GM23338 (cell line): ENCODE results near the gene BNC2. TPM values are rescaled to one million over a fixed set of nuclear protein-coding genes. Genes with fewer than 3 reads are reported as not detected.

Experiments used
- ATAC-seq: fragments of 200-7000 bp; cut with Tn5 transposase; 3 replicates; pipeline ENCODE4 v1.9.1; 2020
- DNase-seq: peaks from one replicate; pipeline ENCODE4 v3.0.0-alpha.2; 2015; ENCODE audit warnings: low spot score
- H2AFZ ChIP-seq: fragments of 200-600 bp; sonication (generic); 2 replicates; pipeline ENCODE4 v1.8.0; 2016; ENCODE audit warnings: antibody characterized with exemption, mild to moderate bottlenecking, moderate library complexity
- H3F3A ChIP-seq: fragments of 200-600 bp; sonication (generic); replicated peaks from 2 replicates; pipeline ENCODE4 v1.8.0; 2017; ENCODE audit warnings: antibody characterized with exemption, mixed run types, low read depth
- H3K27ac ChIP-seq: fragments of 200-600 bp; sonication (generic); 2 replicates; pipeline ENCODE4 v1.6.1; 2016; ENCODE audit warnings: low read depth
- H3K27me3 ChIP-seq: fragments of 200-600 bp; sonication (generic); 2 replicates; pipeline ENCODE4 v1.8.0; 2016; ENCODE audit warnings: mild to moderate bottlenecking, mixed run types, moderate library complexity; ENCODE audit not compliant: insufficient read depth
- H3K36me3 ChIP-seq: fragments of 200-600 bp; sonication (generic); 2 replicates; pipeline ENCODE4 v1.8.0; 2016; ENCODE audit warnings: mild to moderate bottlenecking; ENCODE audit not compliant: insufficient read depth
- H3K4me1 ChIP-seq: fragments of 200-600 bp; sonication (generic); 2 replicates; pipeline ENCODE4 v1.8.0; 2016; ENCODE audit warnings: mild to moderate bottlenecking, moderate library complexity; ENCODE audit not compliant: insufficient read depth
- H3K4me2 ChIP-seq: fragments of 200-600 bp; sonication (generic); 2 replicates; pipeline ENCODE4 v1.7.1; 2017; ENCODE audit warnings: mixed run types
- H3K4me3 ChIP-seq: fragments of 200-600 bp; sonication (generic); 2 replicates; pipeline ENCODE4 v1.6.1; 2016; ENCODE audit warnings: mixed run types
- H3K79me2 ChIP-seq: fragments of 200-600 bp; sonication (generic); replicated peaks from 2 replicates; pipeline ENCODE4 v1.8.0; 2017; ENCODE audit warnings: mild to moderate bottlenecking; ENCODE audit not compliant: insufficient read depth
- H3K9me2 ChIP-seq: fragments of 200-600 bp; sonication (generic); 2 replicates; pipeline ENCODE4 v1.8.0; 2017; ENCODE audit not compliant: insufficient read depth
- H4K20me1 ChIP-seq: fragments of 200-600 bp; sonication (generic); replicated peaks from 2 replicates; pipeline ENCODE4 v1.8.0; 2017; ENCODE audit warnings: mild to moderate bottlenecking; ENCODE audit not compliant: insufficient read depth
- H3K27ac Mint-ChIP-seq: 2 replicates; pipeline ENCODE4 v1.8.0; 2020; ENCODE audit warnings: inconsistent platforms, mild to moderate bottlenecking, moderate library complexity, mixed read lengths
- H3K27me3 Mint-ChIP-seq: 3 replicates; pipeline ENCODE4 v1.8.0; 2022; ENCODE audit warnings: low read depth, mild to moderate bottlenecking, moderate library complexity, mixed read lengths, inconsistent platforms; ENCODE audit not compliant: insufficient read depth, poor library complexity
- H3K36me3 Mint-ChIP-seq: 3 replicates; pipeline ENCODE4 v1.8.0; 2021; ENCODE audit warnings: low read depth, mild to moderate bottlenecking, inconsistent platforms, moderate library complexity, mixed read lengths
- H3K4me1 Mint-ChIP-seq: 3 replicates; pipeline ENCODE4 v1.8.0; 2020; ENCODE audit warnings: mild to moderate bottlenecking, inconsistent platforms, mixed read lengths
- H3K4me3 Mint-ChIP-seq: 3 replicates; pipeline ENCODE4 v1.8.0; 2021; ENCODE audit warnings: moderate library complexity, mild to moderate bottlenecking, inconsistent platforms, mixed read lengths
- H3K9me3 Mint-ChIP-seq: 3 replicates; pipeline ENCODE4 v1.8.0; 2020; ENCODE audit warnings: moderate library complexity, mild to moderate bottlenecking, inconsistent platforms, mixed read lengths
- CREB1 ChIP-seq: fragments of 250-450 bp; sonication (Bioruptor Pico); IDR thresholded peaks from 2 replicates; pipeline ENCODE4 v1.5.0; 2020; ENCODE audit warnings: low read depth, mild to moderate bottlenecking, moderate library complexity
- ETS1 ChIP-seq: IDR thresholded peaks from 2 replicates; pipeline ENCODE4 v1.6.1; 2016; ENCODE audit warnings: antibody characterized with exemption
- EZH2 ChIP-seq: fragments of 200-600 bp; sonication (generic); IDR thresholded peaks from one replicate; pipeline ENCODE4 v1.8.0; 2017; ENCODE audit warnings: antibody characterized with exemption, mild to moderate bottlenecking, low read depth; ENCODE audit not compliant: unreplicated experiment
- EZH2phosphoT487 ChIP-seq: fragments of 200-600 bp; sonication (generic); IDR thresholded peaks from one replicate; pipeline ENCODE4 v1.8.1; 2018; ENCODE audit warnings: antibody characterized with exemption; ENCODE audit not compliant: unreplicated experiment
- NANOG ChIP-seq: IDR thresholded peaks from 2 replicates; pipeline ENCODE4 v1.6.1; 2016; ENCODE audit warnings: antibody characterized with exemption, borderline replicate concordance
- ZNF331 ChIP-seq: fragments of 250-450 bp; sonication (Bioruptor Pico); IDR thresholded peaks from 2 replicates; pipeline ENCODE4 v1.5.0; 2020; ENCODE audit warnings: low read depth, mild to moderate bottlenecking, moderate library complexity
- polyA plus RNA-seq: library from polyadenylated mRNA; unstranded; fragments of >200 nt; fragmentation: Nextera tagmentation; extraction: Ambion mirVana; gene quantifications from 2 replicates; pipeline ENCODE4 v1.2.1, GENCODE V29; 2016
- total RNA-seq: library from RNA; depleted of rRNA; stranded (reverse); fragments of >200 nt; shearing (Covaris generic); gene quantifications from 2 replicates; pipeline ENCODE4 v1.2.3, GENCODE V29; 2014
- TF ChIP-seq, protein P1 (sequence below): fragments of 250-450 bp; sonication (Bioruptor Pico); IDR thresholded peaks from 2 replicates; pipeline ENCODE4 v1.5.0; 2020; ENCODE audit warnings: mild to moderate bottlenecking, moderate library complexity
- TF ChIP-seq, protein P2 (sequence below), 2 experiments: fragments of 200-600 bp in 1 of 2; sonication (generic) in 1 of 2; conservative IDR thresholded peaks; 2 replicates each; pipeline versions ENCODE4 v1.5.1 to v1.6.1; 2016 to 2017; ENCODE audit warnings: antibody characterized with exemption in 2 of 2, low read depth in 2 of 2, mild to moderate bottlenecking in 2 of 2, moderate library complexity in 1 of 2
- TF ChIP-seq, protein P3 (sequence below): IDR thresholded peaks from one replicate; pipeline ENCODE4 v1.6.1; 2018; ENCODE audit warnings: antibody characterized with exemption; ENCODE audit not compliant: unreplicated experiment

Gene BNC2
- total and polyA plus RNA-seq, 2 experiments from 2014 or later = 12.7 to 13.2 TPM

DNA sequence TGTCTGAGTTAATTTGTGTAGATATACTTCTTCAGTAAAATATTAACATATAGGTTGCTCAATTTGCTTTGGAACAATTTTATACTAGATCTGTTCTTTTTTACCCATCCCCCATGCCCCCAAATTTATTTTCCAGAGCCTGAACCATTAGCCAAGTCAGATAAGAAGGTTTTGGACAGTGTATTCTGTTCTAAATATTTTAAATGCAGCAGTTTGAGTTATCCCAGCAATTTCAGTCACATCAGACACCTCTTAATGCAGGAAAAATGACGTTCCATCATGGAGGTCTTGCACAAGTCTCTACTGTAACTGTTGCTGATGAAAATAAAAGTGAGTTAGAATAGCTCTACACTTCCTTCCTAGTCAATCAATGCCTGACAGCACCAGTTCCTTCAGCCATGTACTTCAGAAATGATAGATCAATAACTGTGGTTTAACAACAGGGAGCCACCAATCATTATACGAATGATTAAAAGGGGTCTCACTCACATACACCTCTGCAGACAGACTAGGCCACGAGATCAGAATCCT is 215.8 kb downstream of the BNC2 start:
- DNase-seq (no peak), ATAC-seq (no peak)
- H3K27me3 Mint-ChIP-seq = peaks cover 4% of the 10 kb centered on the region
- Histone ChIP-seq H4K20me1 (no peaks in the 10 kb centered on the region), H2AFZ (no peak overlapping the region), H3K4me1 (peaks cover 69% of the 10 kb centered on the region), H3K4me2 (peak overlapping the region; percentile 70), H3K27me3 (no peaks in the 10 kb centered on the region), H3K36me3 (no peaks in the 10 kb centered on the region), H3K79me2 (no peaks in the 10 kb centered on the region; the same call in 1 of the 2 replicates), H3F3A (no peaks in the 10 kb centered on the region), H3K27ac (no peak overlapping the region), H3K9me2 (no peaks in the 10 kb centered on the region), H3K4me3 (peak overlapping the region; percentile 28)
- no peaks in the 10 kb centered on the region for H3K36me3 Mint-ChIP-seq
- peak overlapping the region; percentile 32; the same call in 1 of the 3 replicates for H3K4me3 Mint-ChIP-seq
- peak overlapping the region; percentile 82 for H3K27ac Mint-ChIP-seq
- no peak for TF ChIP-seq CREB1
- TF ChIP-seq ZNF331 = no peak
- TF ChIP-seq EZH2phosphoT487 = no peak
- TF ChIP-seq, protein P1, sequence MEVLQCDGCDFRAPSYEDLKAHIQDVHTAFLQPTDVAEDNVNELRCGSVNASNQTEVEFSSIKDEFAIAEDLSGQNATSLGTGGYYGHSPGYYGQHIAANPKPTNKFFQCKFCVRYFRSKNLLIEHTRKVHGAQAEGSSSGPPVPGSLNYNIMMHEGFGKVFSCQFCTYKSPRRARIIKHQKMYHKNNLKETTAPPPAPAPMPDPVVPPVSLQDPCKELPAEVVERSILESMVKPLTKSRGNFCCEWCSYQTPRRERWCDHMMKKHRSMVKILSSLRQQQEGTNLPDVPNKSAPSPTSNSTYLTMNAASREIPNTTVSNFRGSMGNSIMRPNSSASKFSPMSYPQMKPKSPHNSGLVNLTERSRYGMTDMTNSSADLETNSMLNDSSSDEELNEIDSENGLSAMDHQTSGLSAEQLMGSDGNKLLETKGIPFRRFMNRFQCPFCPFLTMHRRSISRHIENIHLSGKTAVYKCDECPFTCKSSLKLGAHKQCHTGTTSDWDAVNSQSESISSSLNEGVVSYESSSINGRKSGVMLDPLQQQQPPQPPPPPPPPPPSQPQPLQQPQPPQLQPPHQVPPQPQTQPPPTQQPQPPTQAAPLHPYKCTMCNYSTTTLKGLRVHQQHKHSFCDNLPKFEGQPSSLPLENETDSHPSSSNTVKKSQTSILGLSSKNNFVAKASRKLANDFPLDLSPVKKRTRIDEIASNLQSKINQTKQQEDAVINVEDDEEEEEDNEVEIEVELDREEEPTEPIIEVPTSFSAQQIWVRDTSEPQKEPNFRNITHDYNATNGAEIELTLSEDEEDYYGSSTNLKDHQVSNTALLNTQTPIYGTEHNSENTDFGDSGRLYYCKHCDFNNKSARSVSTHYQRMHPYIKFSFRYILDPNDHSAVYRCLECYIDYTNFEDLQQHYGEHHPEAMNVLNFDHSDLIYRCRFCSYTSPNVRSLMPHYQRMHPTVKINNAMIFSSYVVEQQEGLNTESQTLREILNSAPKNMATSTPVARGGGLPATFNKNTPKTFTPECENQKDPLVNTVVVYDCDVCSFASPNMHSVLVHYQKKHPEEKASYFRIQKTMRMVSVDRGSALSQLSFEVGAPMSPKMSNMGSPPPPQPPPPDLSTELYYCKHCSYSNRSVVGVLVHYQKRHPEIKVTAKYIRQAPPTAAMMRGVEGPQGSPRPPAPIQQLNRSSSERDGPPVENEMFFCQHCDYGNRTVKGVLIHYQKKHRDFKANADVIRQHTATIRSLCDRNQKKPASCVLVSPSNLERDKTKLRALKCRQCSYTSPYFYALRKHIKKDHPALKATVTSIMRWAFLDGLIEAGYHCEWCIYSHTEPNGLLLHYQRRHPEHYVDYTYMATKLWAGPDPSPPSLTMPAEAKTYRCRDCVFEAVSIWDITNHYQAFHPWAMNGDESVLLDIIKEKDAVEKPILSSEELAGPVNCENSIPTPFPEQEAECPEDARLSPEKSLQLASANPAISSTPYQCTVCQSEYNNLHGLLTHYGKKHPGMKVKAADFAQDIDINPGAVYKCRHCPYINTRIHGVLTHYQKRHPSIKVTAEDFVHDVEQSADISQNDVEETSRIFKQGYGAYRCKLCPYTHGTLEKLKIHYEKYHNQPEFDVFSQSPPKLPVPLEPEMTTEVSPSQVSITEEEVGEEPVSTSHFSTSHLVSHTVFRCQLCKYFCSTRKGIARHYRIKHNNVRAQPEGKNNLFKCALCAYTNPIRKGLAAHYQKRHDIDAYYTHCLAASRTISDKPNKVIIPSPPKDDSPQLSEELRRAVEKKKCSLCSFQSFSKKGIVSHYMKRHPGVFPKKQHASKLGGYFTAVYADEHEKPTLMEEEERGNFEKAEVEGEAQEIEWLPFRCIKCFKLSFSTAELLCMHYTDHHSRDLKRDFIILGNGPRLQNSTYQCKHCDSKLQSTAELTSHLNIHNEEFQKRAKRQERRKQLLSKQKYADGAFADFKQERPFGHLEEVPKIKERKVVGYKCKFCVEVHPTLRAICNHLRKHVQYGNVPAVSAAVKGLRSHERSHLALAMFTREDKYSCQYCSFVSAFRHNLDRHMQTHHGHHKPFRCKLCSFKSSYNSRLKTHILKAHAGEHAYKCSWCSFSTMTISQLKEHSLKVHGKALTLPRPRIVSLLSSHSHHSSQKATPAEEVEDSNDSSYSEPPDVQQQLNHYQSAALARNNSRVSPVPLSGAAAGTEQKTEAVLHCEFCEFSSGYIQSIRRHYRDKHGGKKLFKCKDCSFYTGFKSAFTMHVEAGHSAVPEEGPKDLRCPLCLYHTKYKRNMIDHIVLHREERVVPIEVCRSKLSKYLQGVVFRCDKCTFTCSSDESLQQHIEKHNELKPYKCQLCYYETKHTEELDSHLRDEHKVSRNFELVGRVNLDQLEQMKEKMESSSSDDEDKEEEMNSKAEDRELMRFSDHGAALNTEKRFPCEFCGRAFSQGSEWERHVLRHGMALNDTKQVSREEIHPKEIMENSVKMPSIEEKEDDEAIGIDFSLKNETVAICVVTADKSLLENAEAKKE (CRISPR knock-in tag) = no peak
- no peak for TF ChIP-seq ETS1
- TF ChIP-seq, protein P2, sequence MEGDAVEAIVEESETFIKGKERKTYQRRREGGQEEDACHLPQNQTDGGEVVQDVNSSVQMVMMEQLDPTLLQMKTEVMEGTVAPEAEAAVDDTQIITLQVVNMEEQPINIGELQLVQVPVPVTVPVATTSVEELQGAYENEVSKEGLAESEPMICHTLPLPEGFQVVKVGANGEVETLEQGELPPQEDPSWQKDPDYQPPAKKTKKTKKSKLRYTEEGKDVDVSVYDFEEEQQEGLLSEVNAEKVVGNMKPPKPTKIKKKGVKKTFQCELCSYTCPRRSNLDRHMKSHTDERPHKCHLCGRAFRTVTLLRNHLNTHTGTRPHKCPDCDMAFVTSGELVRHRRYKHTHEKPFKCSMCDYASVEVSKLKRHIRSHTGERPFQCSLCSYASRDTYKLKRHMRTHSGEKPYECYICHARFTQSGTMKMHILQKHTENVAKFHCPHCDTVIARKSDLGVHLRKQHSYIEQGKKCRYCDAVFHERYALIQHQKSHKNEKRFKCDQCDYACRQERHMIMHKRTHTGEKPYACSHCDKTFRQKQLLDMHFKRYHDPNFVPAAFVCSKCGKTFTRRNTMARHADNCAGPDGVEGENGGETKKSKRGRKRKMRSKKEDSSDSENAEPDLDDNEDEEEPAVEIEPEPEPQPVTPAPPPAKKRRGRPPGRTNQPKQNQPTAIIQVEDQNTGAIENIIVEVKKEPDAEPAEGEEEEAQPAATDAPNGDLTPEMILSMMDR (conservative IDR thresholded peaks at IDR 0.05; ENCODE audit: low read depth in 2 of 2) = no peak
- TF ChIP-seq, protein P3, sequence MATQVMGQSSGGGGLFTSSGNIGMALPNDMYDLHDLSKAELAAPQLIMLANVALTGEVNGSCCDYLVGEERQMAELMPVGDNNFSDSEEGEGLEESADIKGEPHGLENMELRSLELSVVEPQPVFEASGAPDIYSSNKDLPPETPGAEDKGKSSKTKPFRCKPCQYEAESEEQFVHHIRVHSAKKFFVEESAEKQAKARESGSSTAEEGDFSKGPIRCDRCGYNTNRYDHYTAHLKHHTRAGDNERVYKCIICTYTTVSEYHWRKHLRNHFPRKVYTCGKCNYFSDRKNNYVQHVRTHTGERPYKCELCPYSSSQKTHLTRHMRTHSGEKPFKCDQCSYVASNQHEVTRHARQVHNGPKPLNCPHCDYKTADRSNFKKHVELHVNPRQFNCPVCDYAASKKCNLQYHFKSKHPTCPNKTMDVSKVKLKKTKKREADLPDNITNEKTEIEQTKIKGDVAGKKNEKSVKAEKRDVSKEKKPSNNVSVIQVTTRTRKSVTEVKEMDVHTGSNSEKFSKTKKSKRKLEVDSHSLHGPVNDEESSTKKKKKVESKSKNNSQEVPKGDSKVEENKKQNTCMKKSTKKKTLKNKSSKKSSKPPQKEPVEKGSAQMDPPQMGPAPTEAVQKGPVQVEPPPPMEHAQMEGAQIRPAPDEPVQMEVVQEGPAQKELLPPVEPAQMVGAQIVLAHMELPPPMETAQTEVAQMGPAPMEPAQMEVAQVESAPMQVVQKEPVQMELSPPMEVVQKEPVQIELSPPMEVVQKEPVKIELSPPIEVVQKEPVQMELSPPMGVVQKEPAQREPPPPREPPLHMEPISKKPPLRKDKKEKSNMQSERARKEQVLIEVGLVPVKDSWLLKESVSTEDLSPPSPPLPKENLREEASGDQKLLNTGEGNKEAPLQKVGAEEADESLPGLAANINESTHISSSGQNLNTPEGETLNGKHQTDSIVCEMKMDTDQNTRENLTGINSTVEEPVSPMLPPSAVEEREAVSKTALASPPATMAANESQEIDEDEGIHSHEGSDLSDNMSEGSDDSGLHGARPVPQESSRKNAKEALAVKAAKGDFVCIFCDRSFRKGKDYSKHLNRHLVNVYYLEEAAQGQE = no peak
- no peak for TF ChIP-seq NANOG
- TF ChIP-seq EZH2 = no peak
- no peaks in the 10 kb centered on the region for H3K9me3 Mint-ChIP-seq
- H3K4me1 Mint-ChIP-seq = peaks cover 71% of the 10 kb centered on the region
